GM21825 (cell line): ENCODE results near the gene GAREM2.

Source experiments
- ATAC-seq: cut with Tn5 transposase; IDR thresholded peaks from one replicate; pipeline ENCODE4 v1.9.1; 2021; ENCODE audit warnings: mild to moderate bottlenecking, moderate library complexity; ENCODE audit not compliant: unreplicated experiment

The GAREM2 gene

DNA sequence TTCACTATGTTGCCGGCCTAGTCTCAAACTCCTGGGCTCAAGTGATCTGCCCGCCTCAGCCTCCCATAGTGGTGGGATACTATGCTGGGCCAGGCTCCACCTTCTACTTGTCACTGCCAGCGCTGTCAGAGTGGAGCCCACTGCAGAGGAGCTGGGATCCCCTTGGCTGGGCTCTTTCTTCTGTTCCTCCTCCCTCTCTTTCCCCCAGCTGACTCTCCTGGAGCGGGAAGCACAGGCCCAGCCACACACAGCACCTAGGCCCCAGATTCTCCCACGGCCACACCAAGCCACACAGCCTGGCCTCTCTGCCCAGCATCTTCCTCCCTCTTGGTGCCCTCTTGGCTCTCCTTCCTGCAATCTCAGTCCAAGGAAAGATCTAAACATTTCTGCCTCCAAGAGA is 3.7 kb upstream of the GAREM2 start:
- ATAC-seq = no peak

DNA sequence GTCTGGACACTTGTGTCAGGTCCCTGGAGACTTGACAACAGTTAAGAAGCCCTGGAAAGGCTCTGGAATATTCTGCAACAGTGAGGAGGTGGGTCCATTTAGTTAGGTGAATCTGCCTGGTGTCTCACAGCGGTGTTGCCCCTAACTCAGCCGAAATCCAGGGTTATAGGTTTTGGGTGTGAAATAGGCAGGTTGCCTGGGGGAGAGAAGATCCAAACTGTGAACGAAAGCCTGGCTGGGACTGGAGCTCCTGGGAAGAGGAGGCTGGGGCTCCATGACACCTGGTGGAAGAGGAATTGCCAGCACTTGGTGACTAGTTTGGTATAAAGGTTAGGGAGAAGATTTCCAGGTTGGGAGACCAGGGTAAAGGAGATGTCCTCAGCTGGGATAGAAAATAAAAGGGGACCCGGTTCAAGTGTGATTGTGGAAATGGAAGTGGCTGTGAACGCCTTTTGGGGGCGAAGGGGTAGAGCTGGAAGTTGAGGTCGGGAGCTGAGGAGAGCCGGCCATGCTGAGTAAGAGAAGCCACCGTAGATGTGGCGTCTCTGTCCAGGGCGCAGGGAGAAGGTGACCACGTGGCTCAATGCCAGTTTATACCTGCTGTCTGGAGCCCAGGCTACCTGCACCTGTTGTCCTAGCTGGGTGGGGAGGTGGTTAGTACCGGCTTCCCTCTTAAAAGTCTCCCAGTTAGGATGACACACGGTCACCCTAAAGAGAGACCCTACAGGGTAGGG is 3.0 kb upstream of the GAREM2 start:
- ATAC-seq = no peak

DNA sequence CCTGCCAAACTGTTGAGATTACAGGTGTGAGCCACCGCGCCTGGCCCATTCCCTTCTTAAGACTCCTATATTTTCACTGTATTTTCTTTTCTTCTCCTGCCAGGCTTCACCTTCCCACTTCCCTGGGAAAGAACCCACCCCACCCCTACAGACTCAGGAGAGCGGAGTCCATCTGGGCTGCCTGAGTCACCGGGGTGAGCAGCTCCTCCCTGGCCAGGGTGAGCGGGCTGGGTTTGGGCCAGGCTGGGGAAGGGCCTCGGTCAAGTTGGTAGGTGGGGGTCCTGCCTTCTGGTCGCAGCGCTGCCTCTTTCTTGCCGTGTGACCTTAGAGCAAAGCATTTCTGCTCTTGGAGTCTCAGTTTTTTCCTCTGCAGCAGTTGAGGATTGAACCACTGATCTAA is 2.1 kb upstream of the GAREM2 start:
- no peak for ATAC-seq

DNA sequence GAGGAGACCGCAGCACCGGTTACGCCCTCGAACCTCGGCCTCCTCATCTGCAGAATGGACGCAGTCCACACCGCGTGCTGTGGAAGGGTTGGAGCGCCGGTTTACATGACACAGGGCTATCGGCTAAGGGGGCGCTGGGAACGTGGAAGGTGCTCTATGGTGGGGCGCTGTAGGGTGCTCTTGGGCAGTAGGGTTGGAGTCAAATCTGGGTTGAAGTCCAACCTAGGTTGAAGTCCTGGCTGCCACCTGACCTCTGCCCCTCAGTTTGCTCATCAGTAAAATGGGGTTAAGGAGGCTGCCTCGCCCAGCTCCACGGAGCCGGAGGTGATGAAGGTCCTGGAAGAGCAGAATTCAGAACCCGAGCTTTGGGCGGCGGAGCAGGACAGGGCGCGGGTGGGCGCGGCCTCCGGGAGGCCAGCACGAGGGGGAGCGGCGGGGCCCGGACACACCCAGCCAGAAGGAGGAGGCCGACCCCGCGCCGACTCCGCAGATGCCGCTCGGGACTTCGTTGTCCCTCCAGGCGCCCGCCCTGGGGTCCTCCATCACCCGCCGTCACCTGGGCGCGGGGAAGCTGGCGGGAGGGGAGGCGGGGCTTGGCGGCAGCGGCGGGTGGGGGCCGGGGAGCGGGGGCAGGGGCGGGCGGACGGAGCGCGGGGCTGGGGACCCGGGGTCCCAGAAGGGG is 558 bp upstream of the GAREM2 start:
- ATAC-seq = no peak

DNA sequence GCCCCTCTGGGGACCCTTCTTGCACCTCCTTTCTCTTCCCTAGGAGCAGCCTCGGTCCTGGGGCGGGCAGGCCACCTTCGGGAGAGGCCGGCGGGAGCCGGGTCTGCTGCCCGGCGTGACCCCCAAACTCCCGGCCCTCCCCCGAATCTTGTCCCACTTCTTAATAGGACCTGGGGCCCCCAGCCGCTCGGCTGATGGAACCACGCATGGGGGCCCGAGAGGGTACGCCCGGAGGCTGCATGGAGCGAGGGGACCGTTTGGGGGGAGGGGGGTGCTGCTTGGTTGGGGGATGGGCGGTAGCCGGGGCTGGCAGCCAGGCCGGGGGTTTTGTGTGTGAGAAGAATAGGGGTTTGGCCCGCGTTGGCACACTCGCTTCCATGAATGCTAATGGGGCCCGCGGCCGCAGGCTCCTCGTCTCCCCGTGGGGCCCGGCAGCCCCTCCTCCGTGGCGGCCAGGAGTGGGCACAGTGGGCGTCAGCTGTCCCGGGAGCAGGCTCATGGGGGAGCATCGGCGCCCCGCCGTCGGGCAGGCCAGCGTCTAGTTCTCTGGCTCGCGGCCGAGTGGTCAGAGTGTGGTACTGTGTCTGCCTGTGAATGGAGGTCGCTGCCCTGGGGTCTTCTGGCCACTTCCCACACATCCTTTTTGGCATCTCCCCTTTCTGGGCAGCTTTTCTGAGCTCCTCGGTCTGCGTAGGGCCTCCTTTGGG is 1.0 kb downstream of the GAREM2 start:
- ATAC-seq = no peak

DNA sequence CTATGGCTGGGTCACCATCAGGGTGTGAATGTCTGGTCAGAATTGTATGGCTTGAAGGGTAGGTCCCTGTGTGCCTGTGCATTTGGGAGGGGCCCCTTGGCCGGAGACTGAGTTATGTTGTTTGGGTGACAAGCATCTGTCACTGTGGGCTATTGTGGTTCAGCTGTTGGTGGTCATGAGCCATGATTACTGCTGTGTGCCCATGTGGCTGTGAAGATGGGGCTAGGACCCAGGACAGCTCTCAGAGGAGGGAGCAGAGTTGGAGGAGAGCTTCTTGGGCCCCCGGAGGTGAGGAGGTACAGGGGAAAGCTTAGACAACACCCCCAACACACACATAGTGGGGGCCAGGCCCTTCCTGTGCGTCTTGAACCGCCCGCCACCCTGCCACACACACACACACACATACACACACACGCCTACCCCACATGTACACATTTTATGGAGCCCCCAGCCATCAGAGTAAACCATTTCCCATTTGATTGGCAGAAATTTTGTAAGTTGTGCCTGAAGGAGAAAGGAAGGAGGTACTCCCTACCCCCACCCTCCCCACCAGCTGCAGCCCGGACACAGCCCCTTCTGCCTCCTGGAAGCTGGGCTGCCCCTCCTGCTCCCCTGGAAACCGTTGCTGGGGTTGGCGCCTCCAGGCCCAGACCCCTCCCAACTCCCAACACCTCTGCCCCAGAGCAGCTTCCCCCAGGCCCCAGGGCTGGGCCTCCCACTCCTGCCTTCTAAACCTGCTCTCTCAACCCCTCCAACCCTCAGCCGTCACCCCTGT is 2.0 kb downstream of the GAREM2 start:
- no peak for ATAC-seq

DNA sequence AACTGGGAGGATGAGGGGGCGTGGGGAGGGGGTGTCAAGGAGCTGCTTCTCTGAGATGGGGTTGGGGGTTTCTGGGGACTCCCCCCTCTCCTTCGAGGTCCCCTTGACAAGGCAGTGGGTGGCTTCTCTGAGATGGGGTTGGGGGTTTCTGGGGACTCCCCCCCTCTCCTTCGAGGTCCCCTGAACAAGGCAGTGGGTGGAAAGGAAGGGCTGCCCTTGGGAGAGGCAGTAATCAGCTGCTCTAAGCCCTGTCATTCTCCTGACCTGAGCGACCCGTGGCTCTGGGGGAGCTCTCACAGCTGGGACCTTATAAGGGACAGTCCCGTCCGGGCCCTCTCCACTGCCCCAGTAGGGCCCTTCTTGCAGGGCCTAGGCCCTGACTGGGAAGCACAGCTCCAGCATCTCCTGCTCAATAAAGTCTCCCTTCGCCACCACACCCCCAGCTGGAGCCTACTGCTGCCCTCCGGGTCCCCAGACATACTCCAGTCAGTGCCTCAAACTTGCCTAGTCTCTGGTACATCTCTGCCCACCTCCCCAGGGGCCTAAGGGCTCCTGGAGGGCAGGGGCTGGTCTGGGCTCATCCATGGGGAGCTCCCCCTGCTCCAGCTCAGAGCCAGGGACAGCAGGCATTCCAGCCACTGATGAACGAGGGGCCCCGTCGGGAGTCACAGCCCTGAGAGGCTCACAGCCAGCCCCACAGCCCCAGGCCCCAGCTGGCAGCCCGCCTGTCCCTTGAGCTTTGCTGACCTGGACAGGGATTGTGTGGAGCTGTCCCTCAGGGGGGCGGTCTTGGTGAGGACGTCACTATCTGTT is 2.8 kb downstream of the GAREM2 start:
- no peak for ATAC-seq

DNA sequence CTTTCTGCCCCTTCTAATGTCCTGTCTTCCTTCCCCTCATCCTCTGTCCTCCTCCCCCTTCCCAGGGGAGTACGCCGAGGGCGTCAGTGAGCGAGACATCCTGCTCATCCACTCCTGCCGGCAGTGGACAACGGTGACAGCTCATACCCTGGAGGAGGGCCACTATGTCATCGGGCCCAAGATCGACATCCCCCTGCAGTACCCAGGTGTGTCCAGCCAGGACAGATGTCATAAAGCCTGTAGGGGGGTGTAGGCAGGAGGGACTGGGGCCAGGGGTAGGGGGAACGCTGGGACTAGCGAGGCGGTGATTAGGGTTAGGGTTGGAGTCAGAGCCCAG is 3.4 kb downstream of the GAREM2 start:
- ATAC-seq = no peak

DNA sequence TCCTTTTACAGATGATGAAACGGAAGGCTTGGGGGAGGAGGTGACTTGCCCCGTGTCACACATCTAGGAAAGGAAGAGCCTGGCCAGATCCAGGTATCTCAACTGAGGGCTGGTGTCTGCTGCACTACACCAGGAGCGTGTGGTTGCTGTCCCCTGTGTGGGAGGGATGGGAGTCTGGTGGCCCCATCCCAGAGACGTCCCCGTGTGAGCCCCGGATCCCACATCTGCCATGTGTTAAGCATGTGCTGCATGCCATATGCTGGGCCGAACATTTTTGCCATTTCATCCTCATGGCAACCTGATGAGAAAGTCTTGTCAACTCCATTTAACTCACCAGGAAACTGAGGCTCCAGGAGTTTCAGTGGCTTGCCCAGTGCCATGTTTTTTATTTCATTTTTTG is 4.2 kb downstream of the GAREM2 start:
- no peak for ATAC-seq

DNA sequence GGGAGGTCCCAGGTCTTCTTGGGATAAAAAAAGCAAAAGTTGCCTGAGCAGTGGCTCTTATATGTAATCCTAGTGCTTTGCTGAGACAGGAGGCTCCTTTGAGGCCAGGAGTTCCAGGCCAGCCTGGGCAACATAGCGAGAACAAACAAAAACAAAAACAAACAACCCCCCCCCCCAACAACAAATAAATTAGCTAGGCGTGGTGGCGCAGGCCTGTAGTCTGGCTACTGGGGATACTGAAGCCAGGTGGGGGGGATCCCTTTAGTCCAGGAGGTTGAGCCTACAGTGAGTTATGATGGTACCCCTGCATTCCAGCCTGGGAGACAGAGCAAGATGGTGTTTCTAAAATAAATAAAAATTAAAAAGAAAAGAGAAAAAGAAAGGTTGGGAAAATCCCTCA is 5.4 kb downstream of the GAREM2 start:
- no peak for ATAC-seq

DNA sequence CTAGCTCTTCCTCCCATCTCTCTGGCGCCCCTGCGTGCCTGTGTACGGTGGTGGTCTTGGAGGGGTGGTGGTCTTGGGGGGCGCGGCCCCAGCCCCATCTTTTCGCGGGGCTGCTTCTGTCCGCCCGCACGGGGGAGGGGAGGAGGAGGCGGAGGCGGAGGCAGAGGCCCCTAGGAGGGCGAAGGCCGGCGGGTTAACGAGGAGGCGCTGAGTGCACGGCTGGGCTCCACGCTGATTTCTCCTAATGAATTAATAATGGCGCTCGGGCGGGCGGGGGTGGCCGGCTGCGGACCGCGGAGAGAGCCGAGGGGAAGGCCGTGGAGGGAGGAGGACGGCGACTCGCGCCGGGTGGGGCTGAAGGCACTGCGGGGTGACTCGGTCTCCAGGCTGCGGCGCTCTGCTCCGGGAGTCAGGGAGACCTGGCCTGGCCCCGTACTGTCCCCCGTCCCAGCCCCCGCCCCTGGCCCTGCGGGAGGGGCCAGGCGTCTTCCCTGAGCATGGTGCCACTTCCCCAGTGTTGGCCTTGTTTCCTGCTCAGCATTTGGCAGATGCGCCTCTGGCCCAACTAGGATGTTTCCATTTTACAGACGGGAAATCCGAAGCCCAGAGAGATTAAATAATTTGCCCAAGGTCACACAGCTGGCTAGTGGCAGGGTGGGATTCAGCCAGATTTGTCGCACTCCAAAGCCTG is 6.0 kb downstream of the GAREM2 start:
- no peak for ATAC-seq

DNA sequence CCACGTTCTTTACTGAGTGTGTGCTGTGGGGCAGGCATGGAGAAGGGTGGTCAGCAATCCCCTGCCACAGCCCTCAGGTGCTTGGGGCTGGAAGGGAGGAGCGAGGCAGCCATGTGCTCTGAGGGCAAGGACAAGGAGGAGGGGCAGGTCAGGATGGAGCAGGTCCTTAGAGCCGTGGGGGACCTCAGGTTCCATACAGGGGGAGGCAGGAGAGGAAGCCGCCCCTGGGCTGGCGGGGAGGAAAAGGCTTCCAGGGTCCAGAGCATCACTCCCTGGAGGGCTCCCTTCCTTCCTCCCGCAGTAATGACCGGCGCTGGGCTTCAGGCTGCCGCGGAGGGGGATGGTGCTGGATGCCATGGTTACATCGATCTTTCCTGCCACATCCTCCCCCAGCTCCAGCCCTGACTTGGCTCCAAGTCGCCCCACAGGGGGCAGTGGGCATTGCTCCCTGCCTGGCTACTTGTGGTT is 6.6 kb downstream of the GAREM2 start:
- no peak for ATAC-seq

DNA sequence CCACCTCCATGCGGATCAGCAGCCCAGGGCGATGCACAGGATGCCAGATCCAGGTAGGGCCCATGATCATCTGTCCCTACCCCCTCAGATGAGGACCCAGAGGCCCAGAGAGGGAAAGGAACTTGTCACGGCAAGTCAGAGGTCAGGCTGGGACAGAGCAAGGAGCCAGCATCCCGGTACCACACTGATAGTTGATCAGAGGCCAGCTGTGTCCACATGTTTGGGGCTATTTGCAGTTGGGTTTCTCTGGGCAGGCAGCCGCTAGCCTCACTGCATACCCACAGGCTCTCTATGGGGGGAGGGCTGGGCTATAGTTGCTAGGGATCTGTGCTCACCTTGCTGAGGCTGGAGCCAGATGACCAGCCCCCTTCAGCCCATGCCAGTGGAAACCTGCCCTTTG is 9.6 kb downstream of the GAREM2 start:
- ATAC-seq = no peak

DNA sequence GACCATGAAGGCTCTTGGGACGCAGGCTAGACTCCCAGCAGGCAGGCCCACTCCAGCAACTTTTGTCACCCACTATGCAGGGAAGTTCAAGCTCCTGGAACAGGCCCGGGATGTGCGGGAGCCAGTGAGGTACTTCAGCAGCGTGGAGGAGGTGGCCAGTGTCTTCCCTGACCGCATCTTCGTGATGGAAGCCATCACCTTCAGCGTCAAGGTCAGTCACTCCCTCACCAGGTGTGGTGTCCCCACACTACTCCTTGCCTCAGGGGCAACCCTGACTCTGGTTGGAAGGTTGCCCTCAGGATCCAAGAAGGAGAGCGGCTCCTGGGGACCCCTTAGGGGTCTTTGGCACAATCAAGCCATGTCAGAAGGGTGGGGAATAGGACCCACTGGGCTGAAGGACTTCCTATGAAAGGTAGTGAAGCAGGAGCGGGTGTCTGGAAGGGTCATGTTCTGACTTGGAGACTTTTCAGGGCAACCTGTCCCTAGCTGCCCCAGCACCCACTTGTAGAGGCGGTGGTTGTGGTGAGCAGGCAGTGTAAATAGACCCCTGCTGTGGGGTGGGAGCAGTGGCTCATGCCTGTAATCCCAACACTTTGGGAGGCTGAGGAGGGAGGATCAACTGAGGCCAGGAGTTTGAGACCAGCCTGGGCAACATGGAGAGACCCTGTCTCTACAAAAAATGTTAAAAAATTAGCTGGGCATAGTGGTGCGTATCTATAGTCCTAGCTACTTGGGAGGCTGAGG is 10.2 kb downstream of the GAREM2 start:
- no peak for ATAC-seq

DNA sequence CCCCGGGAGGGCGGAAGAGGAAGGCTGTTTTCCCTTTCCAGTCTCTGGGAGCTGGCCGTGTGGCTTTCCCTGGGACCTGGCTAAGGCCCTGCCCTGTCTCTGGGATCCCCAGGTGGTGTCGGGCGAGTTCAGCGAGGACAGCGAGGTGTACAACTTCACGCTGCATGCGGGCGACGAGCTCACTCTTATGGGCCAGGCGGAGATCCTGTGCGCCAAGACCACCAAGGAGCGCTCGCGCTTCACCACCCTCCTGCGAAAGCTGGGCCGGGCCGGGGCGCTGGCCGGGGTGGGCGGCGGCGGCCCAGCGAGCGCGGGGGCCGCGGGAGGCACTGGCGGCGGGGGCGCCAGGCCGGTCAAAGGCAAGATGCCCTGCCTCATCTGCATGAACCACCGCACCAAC is 11.2 kb downstream of the GAREM2 start:
- ATAC-seq = no peak

DNA sequence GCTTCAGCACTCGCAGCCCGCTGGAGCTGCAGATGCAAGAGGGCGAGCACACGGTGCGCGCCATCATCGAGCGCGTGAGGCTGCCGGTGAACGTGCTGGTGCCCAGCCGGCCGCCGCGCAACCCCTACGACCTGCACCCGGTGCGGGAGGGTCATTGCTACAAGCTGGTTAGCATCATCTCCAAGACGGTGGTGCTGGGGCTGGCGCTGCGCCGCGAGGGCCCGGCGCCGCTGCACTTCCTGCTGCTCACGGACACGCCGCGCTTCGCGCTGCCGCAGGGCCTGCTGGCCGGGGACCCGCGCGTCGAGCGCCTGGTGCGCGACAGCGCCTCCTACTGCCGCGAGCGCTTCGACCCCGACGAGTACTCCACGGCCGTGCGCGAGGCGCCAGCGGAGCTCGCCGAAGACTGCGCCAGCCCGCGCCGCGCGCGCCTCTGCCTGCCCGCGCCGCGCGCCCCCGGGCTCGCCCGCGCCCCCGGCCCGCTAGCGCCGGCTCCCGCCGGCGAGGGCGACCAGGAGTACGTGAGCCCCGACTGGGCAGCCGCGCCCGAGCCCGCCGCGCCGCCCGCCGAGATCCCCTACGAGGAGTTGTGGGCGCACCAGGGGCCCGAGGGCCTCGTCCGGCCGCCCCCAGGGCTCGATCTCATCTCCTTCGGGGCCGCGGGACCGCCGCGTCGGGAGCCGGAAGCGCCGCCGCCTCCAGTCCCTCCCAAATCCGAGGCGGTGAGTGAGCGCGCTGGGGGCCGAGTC is 11.8 kb downstream of the GAREM2 start:
- peak; percentile 77 for ATAC-seq

DNA sequence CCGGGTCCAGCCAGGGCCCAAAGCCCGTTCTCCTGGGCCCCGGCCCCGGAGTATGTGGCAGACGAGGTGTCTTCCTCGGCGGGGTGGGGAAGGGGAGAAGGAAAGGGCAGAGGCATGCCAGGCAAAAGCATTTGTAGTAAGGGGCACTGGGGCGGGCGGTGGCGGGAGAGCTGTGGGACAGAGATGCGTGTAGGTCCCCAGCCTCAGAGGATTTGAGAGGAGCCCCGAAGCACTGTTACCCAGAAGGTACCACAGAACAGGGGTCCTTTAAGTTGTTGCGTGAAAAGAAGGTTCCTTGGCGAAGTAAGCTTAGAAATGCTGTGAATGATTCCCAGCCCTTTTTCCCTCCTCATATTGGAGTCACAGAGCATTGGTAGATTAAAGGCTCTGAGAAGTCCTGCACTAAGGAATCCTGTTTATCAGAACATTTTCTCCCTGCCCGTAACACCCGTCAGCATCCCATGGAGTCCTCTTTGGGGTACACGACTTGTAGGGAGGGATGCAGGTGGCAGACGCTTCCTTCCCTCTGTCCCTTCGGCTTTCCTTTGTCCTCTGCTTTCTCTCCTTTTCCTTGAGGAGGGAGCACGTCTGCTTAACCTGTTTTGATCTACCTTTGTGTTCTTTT is 12.5 kb downstream of the GAREM2 start:
- no peak for ATAC-seq
